Measurements from ENCODE around the gene LRPAP1. TPM values are rescaled to one million over a fixed set of nuclear protein-coding genes. Genes with fewer than 3 reads are reported as not detected.

The LRPAP1 gene
- polyA plus RNA-seq, 1 of the 3 experiments (the other 2 are of a cell fraction), result 209 TPM

DNA sequence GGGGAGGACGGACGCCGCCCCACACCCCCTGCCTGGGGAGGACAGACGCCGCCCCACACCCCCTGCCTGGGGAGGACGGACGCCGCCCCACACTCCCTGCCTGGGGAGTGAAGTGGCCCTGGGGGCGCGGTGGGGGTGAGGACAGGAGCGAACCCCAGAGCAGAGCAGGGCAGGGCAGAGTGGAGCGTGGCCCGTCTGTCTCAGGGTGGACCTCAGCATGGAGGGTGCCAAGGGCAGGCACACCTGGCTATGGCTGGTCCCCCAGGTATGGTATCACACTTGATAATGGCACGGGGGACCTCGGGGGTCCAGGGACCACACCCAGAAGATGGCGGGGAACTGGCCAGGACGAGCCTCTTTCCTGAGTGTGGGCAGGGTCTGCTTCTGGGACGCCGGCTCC is 9.6 kb downstream of the LRPAP1 start:
- CTCF ChIA-PET, result no interaction called here
- POLR2A ChIA-PET, result no interaction called here
- H3K9me3 ChIP-seq, result no peaks in the 10 kb centered on the region
- peaks cover 0 to 77% of the 10 kb centered on the region in 2 experiments for H3K36me3 ChIP-seq (replicated peaks in 1 of 2; ENCODE audit: control insufficient read depth in 1 of 2, insufficient read depth in 2 of 2, low read length in 1 of 2)
- no peaks in the 10 kb centered on the region for H3K9me2 ChIP-seq
- no peak overlapping the region for H3K27ac ChIP-seq (ENCODE audit: low read depth in 2 of 2, low read length in 1 of 2)
- H3K27me3 ChIP-seq (ENCODE audit: insufficient read depth), result no peaks in the 10 kb centered on the region
- no peak for DNase-seq
- no peak overlapping the region for H3K9ac ChIP-seq
- WGBS (ENCODE audit: low lambda C conversion rate), result 93% methylated on average over 5 of the region's 19 CpGs
- H3K4me2 ChIP-seq, result no peak overlapping the region
- H3K4me3 ChIP-seq (ENCODE audit: low read depth in 2 of 2, low read length in 1 of 2), result no peak overlapping the region
- TF ChIP-seq SIN3A (IDR thresholded peaks at IDR 0.05; ENCODE audit: borderline replicate concordance, low read depth, low read length) (no peak), GATA2 (CRISPR knock-in tag; IDR thresholded peaks at IDR 0.05) (no peak), NRF1 (IDR thresholded peaks at IDR 0.05; ENCODE audit: low read depth, low read length) (no peak), NFIC (IDR thresholded peaks at IDR 0.05; ENCODE audit: borderline replicate concordance) (no peak), CHD2 (IDR thresholded peaks at IDR 0.05; ENCODE audit: low read length, partially characterized antibody) (no peak), EP300 (IDR thresholded peaks at IDR 0.05; ENCODE audit: borderline replicate concordance in 1 of 2, low read depth in 1 of 2, low read length in 1 of 2) (no peak), POLR2AphosphoS5 (IDR thresholded peaks at IDR 0.05; ENCODE audit: low read depth, low read length) (no peak)
- peaks cover 7% of the 10 kb centered on the region for H3K79me2 ChIP-seq (ENCODE audit: insufficient read depth)
- H2AFZ ChIP-seq (ENCODE audit: low read depth), result no peak overlapping the region
- peaks cover 16% of the 10 kb centered on the region; the same call in 1 of the 2 replicates for H4K20me1 ChIP-seq (ENCODE audit: insufficient read depth)
- H3F3A ChIP-seq (replicated peaks; ENCODE audit: insufficient read depth), result no peaks in the 10 kb centered on the region
- H3K4me1 ChIP-seq (ENCODE audit: control insufficient read depth in 1 of 2, insufficient read depth in 2 of 2, low read depth in 1 of 2, low read length in 1 of 2), result no peaks in the 10 kb centered on the region; a peak in 1 of 4 replicates

DNA sequence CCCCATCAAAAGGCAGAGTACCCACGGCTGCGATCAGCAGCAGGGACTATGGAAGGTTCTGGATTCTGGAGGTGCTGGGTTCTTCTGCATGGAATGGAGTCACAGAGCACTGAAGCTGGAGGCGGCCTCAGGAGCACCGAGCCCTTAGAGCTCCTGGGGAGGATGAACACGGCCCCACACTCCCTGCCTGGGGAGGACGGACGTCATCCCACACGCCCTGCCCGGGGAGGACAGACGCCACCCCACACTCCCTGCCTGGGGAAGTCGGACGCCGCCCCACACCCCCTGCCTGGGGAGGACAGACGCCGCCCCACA is 9.9 kb downstream of the LRPAP1 start:
- Histone ChIP-seq H3K36me3 (replicated peaks in 1 of 2; ENCODE audit: control insufficient read depth in 1 of 2, insufficient read depth in 2 of 2, low read length in 1 of 2) (peaks cover 0 to 77% of the 10 kb centered on the region in 2 experiments), H3K9me2 (no peaks in the 10 kb centered on the region), H4K20me1 (ENCODE audit: insufficient read depth) (peaks cover 12% of the 10 kb centered on the region; the same call in 1 of the 2 replicates), H3K27me3 (ENCODE audit: insufficient read depth) (no peaks in the 10 kb centered on the region), H3K9me3 (no peaks in the 10 kb centered on the region), H3F3A (replicated peaks; ENCODE audit: insufficient read depth) (no peaks in the 10 kb centered on the region), H3K27ac (ENCODE audit: low read depth in 2 of 2, low read length in 1 of 2) (no peak overlapping the region), H3K79me2 (ENCODE audit: insufficient read depth) (peaks cover 7% of the 10 kb centered on the region; the same call in 1 of the 2 replicates), H2AFZ (ENCODE audit: low read depth) (no peak overlapping the region), H3K4me1 (ENCODE audit: control insufficient read depth in 1 of 2, insufficient read depth in 2 of 2, low read depth in 1 of 2, low read length in 1 of 2) (no peaks in the 10 kb centered on the region; a peak in 1 of 4 replicates), H3K9ac (no peak overlapping the region), H3K4me2 (no peak overlapping the region), H3K4me3 (ENCODE audit: low read depth in 2 of 2, low read length in 1 of 2) (no peak overlapping the region)
- no peak for DNase-seq
- POLR2A ChIA-PET, result no interaction called here
- CTCF ChIA-PET, result interaction anchor here (1.2 kb wide), 1 partner anchor 176 kb away, joined by 3 read pairs; no protein-coding TSS in a partner anchor
- no CpG with 5 or more reads among the region's 15 CpGs for WGBS (ENCODE audit: low lambda C conversion rate)
- no peak for TF ChIP-seq TCF12 (IDR thresholded peaks at IDR 0.05)
- TF ChIP-seq, protein P1, sequence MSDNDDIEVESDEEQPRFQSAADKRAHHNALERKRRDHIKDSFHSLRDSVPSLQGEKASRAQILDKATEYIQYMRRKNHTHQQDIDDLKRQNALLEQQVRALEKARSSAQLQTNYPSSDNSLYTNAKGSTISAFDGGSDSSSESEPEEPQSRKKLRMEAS (IDR thresholded peaks at IDR 0.05; ENCODE audit: low read depth), result no peak
- no peak for TF ChIP-seq MXI1 (IDR thresholded peaks at IDR 0.05; ENCODE audit: low read depth, low read length)
- TF ChIP-seq EZH2phosphoT487 (IDR thresholded peaks at IDR 0.05; ENCODE audit: borderline replicate concordance, low read depth), result no peak
- TF ChIP-seq, protein P2, sequence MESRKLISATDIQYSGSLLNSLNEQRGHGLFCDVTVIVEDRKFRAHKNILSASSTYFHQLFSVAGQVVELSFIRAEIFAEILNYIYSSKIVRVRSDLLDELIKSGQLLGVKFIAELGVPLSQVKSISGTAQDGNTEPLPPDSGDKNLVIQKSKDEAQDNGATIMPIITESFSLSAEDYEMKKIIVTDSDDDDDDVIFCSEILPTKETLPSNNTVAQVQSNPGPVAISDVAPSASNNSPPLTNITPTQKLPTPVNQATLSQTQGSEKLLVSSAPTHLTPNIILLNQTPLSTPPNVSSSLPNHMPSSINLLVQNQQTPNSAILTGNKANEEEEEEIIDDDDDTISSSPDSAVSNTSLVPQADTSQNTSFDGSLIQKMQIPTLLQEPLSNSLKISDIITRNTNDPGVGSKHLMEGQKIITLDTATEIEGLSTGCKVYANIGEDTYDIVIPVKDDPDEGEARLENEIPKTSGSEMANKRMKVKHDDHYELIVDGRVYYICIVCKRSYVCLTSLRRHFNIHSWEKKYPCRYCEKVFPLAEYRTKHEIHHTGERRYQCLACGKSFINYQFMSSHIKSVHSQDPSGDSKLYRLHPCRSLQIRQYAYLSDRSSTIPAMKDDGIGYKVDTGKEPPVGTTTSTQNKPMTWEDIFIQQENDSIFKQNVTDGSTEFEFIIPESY (IDR thresholded peaks at IDR 0.05; ENCODE audit: borderline replicate concordance, low read depth), result no peak

All from SK-N-SH (cell line).